ENCODE data around the gene TMEM168.

The TMEM168 gene

DNA sequence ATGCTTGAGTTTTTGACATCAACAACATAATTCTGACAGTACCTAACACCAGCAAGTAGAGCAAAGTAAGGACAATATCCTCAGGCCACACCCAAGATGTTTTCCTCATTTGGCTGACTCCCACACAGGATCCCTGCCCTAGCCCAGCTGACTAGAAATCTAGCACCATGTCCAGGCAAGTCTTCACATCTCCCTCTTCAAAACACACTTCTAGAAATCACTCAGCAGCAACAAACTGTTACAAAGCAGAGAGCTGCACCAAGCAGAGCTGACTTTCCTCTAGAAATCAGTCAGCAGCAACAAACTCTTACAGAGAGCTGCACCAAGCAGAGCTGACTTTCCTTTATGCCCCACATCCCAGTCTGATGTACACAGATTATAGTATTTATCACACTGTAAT, 7.7 kb downstream of the TMEM168 start:
- no peak overlapping the region for H3K9ac ChIP-seq (ENCODE audit: low read depth, low read length, poor library complexity)
- H3K18ac ChIP-seq (ENCODE audit: low read length) = no peak overlapping the region
- no peaks in the 10 kb centered on the region for H3K27me3 ChIP-seq (ENCODE audit: control insufficient read depth in 3 of 3, insufficient read depth in 3 of 3, low read depth in 1 of 3, low read length in 3 of 3)
- H3K4me1 ChIP-seq (ENCODE audit: control insufficient read depth in 2 of 2, insufficient read depth in 1 of 2, low read depth in 1 of 2, low read length in 2 of 2) = no peaks in the 10 kb centered on the region
- peaks cover 1 to 22% of the 10 kb centered on the region in 2 donors for H3K36me3 ChIP-seq (replicated peaks in 1 of 2; ENCODE audit: control insufficient read depth in 2 of 2, insufficient read depth in 2 of 2, low read length in 2 of 2)
- no peak overlapping the region for H3K4me2 ChIP-seq (ENCODE audit: insufficient read depth, low read length, poor library complexity, severe bottlenecking)
- no peak overlapping the region for H2BK120ac ChIP-seq (ENCODE audit: low read depth, low read length)
- no peak overlapping the region for H3K4me3 ChIP-seq (ENCODE audit: low read length in 2 of 2)
- H3K27ac ChIP-seq (replicated peaks; ENCODE audit: low read length) = no peak overlapping the region
- H2AFZ ChIP-seq (ENCODE audit: low read length) = no peak overlapping the region
- H3K23ac ChIP-seq (ENCODE audit: low read depth, low read length, poor library complexity) = no peak overlapping the region
- no peak overlapping the region for H4K91ac ChIP-seq (ENCODE audit: low read depth, low read length, poor library complexity)
- peaks cover 3% of the 10 kb centered on the region for H3K79me1 ChIP-seq (ENCODE audit: low read depth, low read length)
- no peak overlapping the region for H3K4ac ChIP-seq (ENCODE audit: low read length)
- H2BK5ac ChIP-seq (ENCODE audit: low read length) = no peak overlapping the region
- H3K14ac ChIP-seq (ENCODE audit: low read length) = no peak overlapping the region
- no peak for DNase-seq (ENCODE audit: low spot score)
- H3K9me3 ChIP-seq (replicated peaks in 1 of 2; ENCODE audit: control insufficient read depth in 2 of 2, insufficient read depth in 1 of 2, low read depth in 1 of 2, low read length in 2 of 2) = peaks cover 0 to 2% of the 10 kb centered on the region in 2 donors
- no peak overlapping the region for H4K8ac ChIP-seq (ENCODE audit: low read depth, low read length)
- no peak overlapping the region for H2BK15ac ChIP-seq (ENCODE audit: low read length)
- no peak overlapping the region for H2BK12ac ChIP-seq (ENCODE audit: low read length)
- no peak overlapping the region for H2AK5ac ChIP-seq (ENCODE audit: low read depth, low read length)

DNA sequence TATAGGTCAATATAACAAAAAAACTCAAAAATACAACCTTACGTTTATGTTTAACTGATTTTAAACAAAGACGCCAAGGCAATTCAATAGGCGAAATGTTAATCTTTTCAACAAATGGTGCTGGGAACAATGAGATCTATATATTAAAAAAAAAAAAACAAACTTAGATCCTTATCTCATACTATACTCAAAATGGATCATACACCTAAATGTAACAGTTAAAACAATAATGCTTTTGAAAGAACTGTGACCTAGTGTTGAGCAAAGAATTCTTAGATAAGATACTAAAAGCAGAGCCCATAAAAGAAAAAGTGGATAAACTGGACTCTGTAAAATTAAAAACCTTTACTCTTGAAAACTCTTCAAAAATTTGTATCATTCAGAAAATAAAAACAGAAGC, 8.6 kb downstream of the TMEM168 start:
- Histone ChIP-seq H4K8ac (ENCODE audit: low read depth, low read length) (no peak overlapping the region), H3K23ac (ENCODE audit: low read depth, low read length, poor library complexity) (no peak overlapping the region), H3K14ac (ENCODE audit: low read length) (no peak overlapping the region), H2BK120ac (ENCODE audit: low read depth, low read length) (no peak overlapping the region), H2BK5ac (ENCODE audit: low read length) (no peak overlapping the region), H3K9me3 (replicated peaks in 1 of 2; ENCODE audit: control insufficient read depth in 2 of 2, insufficient read depth in 1 of 2, low read depth in 1 of 2, low read length in 2 of 2) (peaks cover 0 to 2% of the 10 kb centered on the region in 2 donors), H2BK12ac (ENCODE audit: low read length) (no peak overlapping the region), H3K9ac (ENCODE audit: low read depth, low read length, poor library complexity) (no peak overlapping the region), H2AK5ac (ENCODE audit: low read depth, low read length) (no peak overlapping the region), H2AFZ (ENCODE audit: low read length) (no peak overlapping the region), H3K27ac (replicated peaks; ENCODE audit: low read length) (no peak overlapping the region), H3K4me3 (ENCODE audit: low read length in 2 of 2) (no peak overlapping the region), H3K4me2 (ENCODE audit: insufficient read depth, low read length, poor library complexity, severe bottlenecking) (no peak overlapping the region), H3K4me1 (ENCODE audit: control insufficient read depth in 2 of 2, insufficient read depth in 1 of 2, low read depth in 1 of 2, low read length in 2 of 2) (no peaks in the 10 kb centered on the region), H3K18ac (ENCODE audit: low read length) (no peak overlapping the region), H3K36me3 (replicated peaks in 1 of 2; ENCODE audit: control insufficient read depth in 2 of 2, insufficient read depth in 2 of 2, low read length in 2 of 2) (peaks cover 1 to 22% of the 10 kb centered on the region in 2 donors), H2BK15ac (ENCODE audit: low read length) (no peak overlapping the region), H3K79me1 (ENCODE audit: low read depth, low read length) (peaks cover 3% of the 10 kb centered on the region), H3K4ac (ENCODE audit: low read length) (no peak overlapping the region), H3K27me3 (ENCODE audit: control insufficient read depth in 3 of 3, insufficient read depth in 3 of 3, low read depth in 1 of 3, low read length in 3 of 3) (no peaks in the 10 kb centered on the region), H4K91ac (ENCODE audit: low read depth, low read length, poor library complexity) (no peak overlapping the region)
- no CpG with 5 or more reads among the region's 3 CpGs for WGBS, 2 donors (ENCODE audit: extremely low coverage in 2 of 2, insufficient read length in 2 of 2, insufficient replicate concordance in 1 of 2)
- no peak for DNase-seq (ENCODE audit: low spot score)

DNA sequence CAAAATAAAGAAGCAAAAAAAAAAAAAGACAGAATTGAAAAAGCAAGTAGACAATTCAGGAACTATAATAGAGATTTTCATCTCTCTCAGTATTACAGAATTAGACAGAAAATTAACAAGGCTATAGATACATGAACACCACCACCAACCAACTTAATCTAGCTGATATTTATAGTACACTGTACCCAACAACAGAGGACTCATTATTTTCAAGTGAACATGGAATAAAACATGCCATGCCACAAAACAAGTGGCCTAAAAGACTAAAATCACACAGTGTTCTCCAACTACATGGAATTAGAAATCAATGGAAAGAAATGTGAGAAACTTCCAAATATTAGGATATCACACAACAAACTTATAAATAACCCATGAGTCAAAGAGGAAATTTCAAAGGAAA, 9.1 kb downstream of the TMEM168 start:
- no peak overlapping the region for H3K9ac ChIP-seq (ENCODE audit: low read depth, low read length, poor library complexity)
- H3K18ac ChIP-seq (ENCODE audit: low read length) = no peak overlapping the region
- H2BK5ac ChIP-seq (ENCODE audit: low read length) = no peak overlapping the region
- H4K91ac ChIP-seq (ENCODE audit: low read depth, low read length, poor library complexity) = no peak overlapping the region
- H3K14ac ChIP-seq (ENCODE audit: low read length) = no peak overlapping the region
- no peak overlapping the region for H2AK5ac ChIP-seq (ENCODE audit: low read depth, low read length)
- H2BK15ac ChIP-seq (ENCODE audit: low read length) = no peak overlapping the region
- H3K4me3 ChIP-seq (ENCODE audit: low read length in 2 of 2) = no peak overlapping the region
- H4K8ac ChIP-seq (ENCODE audit: low read depth, low read length) = no peak overlapping the region
- H3K23ac ChIP-seq (ENCODE audit: low read depth, low read length, poor library complexity) = no peak overlapping the region
- H3K9me3 ChIP-seq (replicated peaks in 1 of 2; ENCODE audit: control insufficient read depth in 2 of 2, insufficient read depth in 1 of 2, low read depth in 1 of 2, low read length in 2 of 2) = peaks cover 0 to 2% of the 10 kb centered on the region in 2 donors
- no peaks in the 10 kb centered on the region for H3K27me3 ChIP-seq (ENCODE audit: control insufficient read depth in 3 of 3, insufficient read depth in 3 of 3, low read depth in 1 of 3, low read length in 3 of 3)
- H3K4me2 ChIP-seq (ENCODE audit: insufficient read depth, low read length, poor library complexity, severe bottlenecking) = no peak overlapping the region
- H2AFZ ChIP-seq (ENCODE audit: low read length) = no peak overlapping the region
- no peak for DNase-seq (ENCODE audit: low spot score)
- no peak overlapping the region for H2BK120ac ChIP-seq (ENCODE audit: low read depth, low read length)
- no peaks in the 10 kb centered on the region for H3K4me1 ChIP-seq (ENCODE audit: control insufficient read depth in 2 of 2, insufficient read depth in 1 of 2, low read depth in 1 of 2, low read length in 2 of 2)
- no peak overlapping the region for H3K4ac ChIP-seq (ENCODE audit: low read length)
- H3K27ac ChIP-seq (replicated peaks; ENCODE audit: low read length) = no peak overlapping the region
- peaks cover 3% of the 10 kb centered on the region for H3K79me1 ChIP-seq (ENCODE audit: low read depth, low read length)
- peaks cover 1 to 22% of the 10 kb centered on the region in 2 donors for H3K36me3 ChIP-seq (replicated peaks in 1 of 2; ENCODE audit: control insufficient read depth in 2 of 2, insufficient read depth in 2 of 2, low read length in 2 of 2)
- H2BK12ac ChIP-seq (ENCODE audit: low read length) = no peak overlapping the region

DNA sequence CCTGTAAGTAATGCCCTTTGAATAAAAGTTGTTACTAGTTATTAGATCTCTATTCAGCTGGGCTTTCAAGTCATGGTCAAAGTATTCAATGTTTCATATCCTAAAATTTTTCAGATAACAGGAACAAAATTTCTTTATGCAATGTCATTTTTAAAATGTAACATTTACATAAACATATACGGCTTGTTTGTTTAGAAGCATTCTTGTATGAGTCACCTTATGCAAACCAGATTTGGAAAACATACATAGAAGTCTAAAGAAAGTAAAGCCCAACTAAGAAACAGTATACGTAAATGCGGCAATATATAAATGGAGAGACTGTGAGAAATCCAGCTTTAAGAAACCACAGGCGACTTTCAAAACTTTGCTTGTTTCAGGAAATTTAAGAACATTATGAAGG, 10.5 kb downstream of the TMEM168 start:
- no peak overlapping the region for H4K91ac ChIP-seq (ENCODE audit: low read depth, low read length, poor library complexity)
- H3K4me1 ChIP-seq (ENCODE audit: control insufficient read depth in 2 of 2, insufficient read depth in 1 of 2, low read depth in 1 of 2, low read length in 2 of 2) = no peaks in the 10 kb centered on the region
- H3K27ac ChIP-seq (replicated peaks; ENCODE audit: low read length) = no peak overlapping the region
- peaks cover 3% of the 10 kb centered on the region for H3K79me1 ChIP-seq (ENCODE audit: low read depth, low read length)
- no peaks in the 10 kb centered on the region for H3K27me3 ChIP-seq (ENCODE audit: control insufficient read depth in 3 of 3, insufficient read depth in 3 of 3, low read depth in 1 of 3, low read length in 3 of 3)
- no peak for DNase-seq (ENCODE audit: low spot score)
- no peak overlapping the region for H3K4me2 ChIP-seq (ENCODE audit: insufficient read depth, low read length, poor library complexity, severe bottlenecking)
- H3K4me3 ChIP-seq (ENCODE audit: low read length in 2 of 2) = no peak overlapping the region
- no peak overlapping the region for H2BK15ac ChIP-seq (ENCODE audit: low read length)
- no peak overlapping the region for H4K8ac ChIP-seq (ENCODE audit: low read depth, low read length)
- WGBS, 2 donors (ENCODE audit: extremely low coverage in 2 of 2, insufficient read length in 2 of 2, insufficient replicate concordance in 1 of 2) = no CpG with 5 or more reads among the region's 4 CpGs
- no peak overlapping the region for H2AK5ac ChIP-seq (ENCODE audit: low read depth, low read length)
- peaks cover 1 to 22% of the 10 kb centered on the region in 2 donors for H3K36me3 ChIP-seq (replicated peaks in 1 of 2; ENCODE audit: control insufficient read depth in 2 of 2, insufficient read depth in 2 of 2, low read length in 2 of 2)
- no peak overlapping the region for H3K23ac ChIP-seq (ENCODE audit: low read depth, low read length, poor library complexity)
- no peak overlapping the region for H3K18ac ChIP-seq (ENCODE audit: low read length)
- no peak overlapping the region for H2BK5ac ChIP-seq (ENCODE audit: low read length)
- H3K9ac ChIP-seq (ENCODE audit: low read depth, low read length, poor library complexity) = no peak overlapping the region
- no peak overlapping the region for H2BK120ac ChIP-seq (ENCODE audit: low read depth, low read length)
- no peak overlapping the region for H2AFZ ChIP-seq (ENCODE audit: low read length)
- no peak overlapping the region for H3K4ac ChIP-seq (ENCODE audit: low read length)
- H2BK12ac ChIP-seq (ENCODE audit: low read length) = no peak overlapping the region
- H3K14ac ChIP-seq (ENCODE audit: low read length) = no peak overlapping the region
- peaks cover 0 to 2% of the 10 kb centered on the region in 2 donors for H3K9me3 ChIP-seq (replicated peaks in 1 of 2; ENCODE audit: control insufficient read depth in 2 of 2, insufficient read depth in 1 of 2, low read depth in 1 of 2, low read length in 2 of 2)
